Naive B cell (primary cell): ENCODE results near the gene CHN2. TPM values are rescaled to one million over a fixed set of nuclear protein-coding genes. Genes with fewer than 3 reads are reported as not detected.

Source experiments
- ATAC-seq, 2 donors: fragments of 150-1000 bp; cut with Tn5 transposase; 2 replicates each; pipeline ENCODE4 v1.10.0; 2021; ENCODE audit warnings: low read depth in 2 of 2, mild to moderate bottlenecking in 2 of 2, moderate library complexity in 2 of 2
- DNase-seq: peaks from one replicate; pipeline ENCODE4 v3.0.0; 2022
- H3K27ac Mint-ChIP-seq, 6 donors: one replicate each; pipeline ENCODE4 v1.8.0; 2020 to 2022; ENCODE audit warnings: mild to moderate bottlenecking in 6 of 6, mixed read lengths in 6 of 6, moderate library complexity in 5 of 6, inconsistent platforms in 2 of 6
- H3K27me3 Mint-ChIP-seq, 3 donors: one replicate each; pipeline ENCODE4 v1.8.0; 2021 to 2022; ENCODE audit warnings: mixed read lengths in 3 of 3, mild to moderate bottlenecking in 1 of 3
- H3K36me3 Mint-ChIP-seq, 2 donors: one replicate each; pipeline ENCODE4 v1.8.0; 2020 to 2022; ENCODE audit warnings: mixed read lengths in 2 of 2, inconsistent platforms in 1 of 2, mild to moderate bottlenecking in 1 of 2
- H3K4me1 Mint-ChIP-seq, 3 donors: one replicate each; pipeline ENCODE4 v1.8.0; 2020 to 2022; ENCODE audit warnings: mixed read lengths in 3 of 3, inconsistent platforms in 1 of 3, mild to moderate bottlenecking in 1 of 3, moderate library complexity in 1 of 3
- H3K4me3 Mint-ChIP-seq, 8 donors: one replicate each; pipeline ENCODE4 v1.8.0; 2020 to 2022; ENCODE audit warnings: mild to moderate bottlenecking in 8 of 8, mixed read lengths in 8 of 8, moderate library complexity in 8 of 8, inconsistent platforms in 2 of 8
- H3K9me3 Mint-ChIP-seq, 7 donors: one replicate each; pipeline ENCODE4 v1.8.0; 2020 to 2022; ENCODE audit warnings: mixed read lengths in 7 of 7, mild to moderate bottlenecking in 5 of 7, inconsistent platforms in 2 of 7, moderate library complexity in 1 of 7
- polyA plus RNA-seq, 6 donors: library from polyadenylated mRNA; unstranded; fragments of 300-500 nt; fragmentation: Illumina TruSeq; gene quantifications; one replicate each; pipeline ENCODE4 v1.2.3, GENCODE V29; 2021; ENCODE audit warnings: low read depth in 6 of 6

Gene CHN2
- polyA plus RNA-seq, 6 donors from 2014 or later, result 0.27 TPM; not detected in 5

GRCh38 chr7:29309041-29309854 is 114.7 kb downstream of the CHN2 start:
- Mint-ChIP-seq H3K27ac (no peak overlapping the region), H3K9me3 (peaks cover 4 to 28% (median 11%) of the 10 kb centered on the region in 7 donors), H3K36me3 (peaks cover 8 to 9% of the 10 kb centered on the region in 2 donors), H3K4me1 (no peaks in the 10 kb centered on the region), H3K4me3 (no peak overlapping the region), H3K27me3 (peaks cover 12 to 30% (median 14%) of the 10 kb centered on the region in 3 donors)
- no peak for DNase-seq
- ATAC-seq, result no peak

GRCh38 chr7:29310625-29311024 is 116.0 kb downstream of the CHN2 start:
- no peak overlapping the region for H3K27ac Mint-ChIP-seq
- peaks cover 4 to 28% (median 11%) of the 10 kb centered on the region in 7 donors for H3K9me3 Mint-ChIP-seq
- DNase-seq (no peak), ATAC-seq (no peak)
- H3K4me3 Mint-ChIP-seq, result no peak overlapping the region
- H3K27me3 Mint-ChIP-seq, result peaks cover 8 to 30% (median 16%) of the 10 kb centered on the region in 3 donors
- H3K36me3 Mint-ChIP-seq, result peaks cover 8 to 9% of the 10 kb centered on the region in 2 donors
- no peaks in the 10 kb centered on the region for H3K4me1 Mint-ChIP-seq

- Mint-ChIP-seq H3K27ac (no peak overlapping the region), H3K4me1 (no peaks in the 10 kb centered on the region), H3K36me3 (peaks cover 8 to 9% of the 10 kb centered on the region in 2 donors), H3K4me3 (no peak overlapping the region), H3K9me3 (peaks cover 4 to 28% (median 11%) of the 10 kb centered on the region in 7 donors), H3K27me3 (peaks cover 8 to 25% (median 16%) of the 10 kb centered on the region in 3 donors)
- ATAC-seq, result no peak
- no peak for DNase-seq
Measured at GRCh38 chr7:29311314-29311713, 116.7 kb downstream of the CHN2 start.

DNA sequence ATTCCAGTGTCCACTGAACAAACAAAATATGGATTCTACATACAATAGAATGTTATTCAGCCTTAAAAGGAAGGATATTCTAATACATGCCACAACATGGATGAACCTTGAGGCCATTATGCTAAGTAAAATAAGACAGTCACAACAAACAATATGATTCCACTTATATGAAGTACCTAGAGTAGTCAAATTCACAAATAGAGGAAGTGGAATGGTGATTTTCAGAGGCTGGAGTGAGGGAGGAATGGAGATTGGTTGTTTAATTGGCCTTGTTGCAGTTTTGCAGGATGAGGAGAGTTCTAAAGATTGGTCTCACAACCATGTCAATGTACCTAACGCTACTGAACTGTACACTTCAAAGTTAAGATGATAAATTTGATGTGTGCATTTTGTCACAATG is 119.6 kb downstream of the CHN2 start:
- Mint-ChIP-seq H3K36me3 (peaks cover 8 to 9% of the 10 kb centered on the region in 2 donors), H3K4me1 (no peaks in the 10 kb centered on the region), H3K27me3 (peaks cover 0 to 21% (median 16%) of the 10 kb centered on the region in 3 donors), H3K27ac (no peak overlapping the region), H3K9me3 (peaks cover 4 to 21% (median 10%) of the 10 kb centered on the region in 7 donors), H3K4me3 (no peak overlapping the region)
- DNase-seq, result no peak
- ATAC-seq, result no peak

- ATAC-seq (no peak), DNase-seq (no peak)
- Mint-ChIP-seq H3K4me3 (no peak overlapping the region), H3K27ac (no peak overlapping the region), H3K27me3 (peaks cover 0 to 21% (median 13%) of the 10 kb centered on the region in 3 donors), H3K4me1 (peaks cover 5 to 8% (median 7%) of the 10 kb centered on the region in 3 donors), H3K36me3 (peaks cover 6 to 8% of the 10 kb centered on the region in 2 donors), H3K9me3 (peaks cover 4 to 11% (median 7%) of the 10 kb centered on the region in 7 donors)
Measured at GRCh38 chr7:29315122-29315891, 120.7 kb downstream of the CHN2 start.

GRCh38 chr7:29315892-29316270 is 121.3 kb downstream of the CHN2 start:
- Mint-ChIP-seq H3K27ac (peak overlapping the region in 1 of 6 donors; percentile 23), H3K9me3 (peaks cover 4 to 7% (median 6%) of the 10 kb centered on the region in 7 donors), H3K4me3 (no peak overlapping the region), H3K4me1 (peaks cover 9 to 14% (median 13%) of the 10 kb centered on the region in 3 donors), H3K27me3 (peaks cover 0 to 20% (median 12%) of the 10 kb centered on the region in 3 donors), H3K36me3 (peaks cover 5% of the 10 kb centered on the region in 2 donors)
- no peak for ATAC-seq
- DNase-seq, result no peak

GRCh38 chr7:29316926-29317325 is 122.4 kb downstream of the CHN2 start:
- H3K4me3 Mint-ChIP-seq, result no peak overlapping the region

GRCh38 chr7:29318853-29319718 is 124.5 kb downstream of the CHN2 start:
- Mint-ChIP-seq H3K4me3 (no peak overlapping the region), H3K27ac (peak overlapping the region in 1 of 6 donors; percentile 45), H3K27me3 (peaks cover 0 to 4% (median 2%) of the 10 kb centered on the region in 3 donors), H3K36me3 (no peaks in the 10 kb centered on the region), H3K9me3 (no peaks in the 10 kb centered on the region), H3K4me1 (peaks cover 9 to 14% (median 13%) of the 10 kb centered on the region in 3 donors)
- ATAC-seq, result no peak
- no peak for DNase-seq

More at GRCh38 chr7:29316926-29317325, 122.4 kb downstream of the CHN2 start:
- peaks cover 0 to 2% (median 0%) of the 10 kb centered on the region in 7 donors for H3K9me3 Mint-ChIP-seq
- H3K4me1 Mint-ChIP-seq, result peaks cover 9 to 14% (median 13%) of the 10 kb centered on the region in 3 donors
- H3K36me3 Mint-ChIP-seq, result no peaks in the 10 kb centered on the region
- ATAC-seq, result no peak
- no peak overlapping the region for H3K27ac Mint-ChIP-seq
- peaks cover 0 to 12% (median 8%) of the 10 kb centered on the region in 3 donors for H3K27me3 Mint-ChIP-seq
- DNase-seq, result no peak

- peak; percentile 80 to 86 for ATAC-seq
- H3K36me3 Mint-ChIP-seq, result no peaks in the 10 kb centered on the region
- peak overlapping the region in 1 of 8 donors; percentile 3 for H3K4me3 Mint-ChIP-seq
- peak; percentile 33 for DNase-seq
- no peaks in the 10 kb centered on the region for H3K27me3 Mint-ChIP-seq
- H3K27ac Mint-ChIP-seq, result peak overlapping the region in 3 of 6 donors; percentile 10 to 69 (median 17)
- peaks cover 9 to 14% (median 13%) of the 10 kb centered on the region in 3 donors for H3K4me1 Mint-ChIP-seq
- no peaks in the 10 kb centered on the region for H3K9me3 Mint-ChIP-seq
Measured at GRCh38 chr7:29319719-29320521, 125.3 kb downstream of the CHN2 start.

GRCh38 chr7:29320577-29320976 is 126.0 kb downstream of the CHN2 start:
- no peak overlapping the region for H3K27ac Mint-ChIP-seq
- H3K9me3 Mint-ChIP-seq, result no peaks in the 10 kb centered on the region
- peaks cover 9 to 14% (median 13%) of the 10 kb centered on the region in 3 donors for H3K4me1 Mint-ChIP-seq
- peaks cover 0 to 4% (median 0%) of the 10 kb centered on the region in 3 donors for H3K27me3 Mint-ChIP-seq
- DNase-seq (no peak), ATAC-seq (no peak)
- H3K4me3 Mint-ChIP-seq, result no peak overlapping the region
- H3K36me3 Mint-ChIP-seq, result no peaks in the 10 kb centered on the region

DNA sequence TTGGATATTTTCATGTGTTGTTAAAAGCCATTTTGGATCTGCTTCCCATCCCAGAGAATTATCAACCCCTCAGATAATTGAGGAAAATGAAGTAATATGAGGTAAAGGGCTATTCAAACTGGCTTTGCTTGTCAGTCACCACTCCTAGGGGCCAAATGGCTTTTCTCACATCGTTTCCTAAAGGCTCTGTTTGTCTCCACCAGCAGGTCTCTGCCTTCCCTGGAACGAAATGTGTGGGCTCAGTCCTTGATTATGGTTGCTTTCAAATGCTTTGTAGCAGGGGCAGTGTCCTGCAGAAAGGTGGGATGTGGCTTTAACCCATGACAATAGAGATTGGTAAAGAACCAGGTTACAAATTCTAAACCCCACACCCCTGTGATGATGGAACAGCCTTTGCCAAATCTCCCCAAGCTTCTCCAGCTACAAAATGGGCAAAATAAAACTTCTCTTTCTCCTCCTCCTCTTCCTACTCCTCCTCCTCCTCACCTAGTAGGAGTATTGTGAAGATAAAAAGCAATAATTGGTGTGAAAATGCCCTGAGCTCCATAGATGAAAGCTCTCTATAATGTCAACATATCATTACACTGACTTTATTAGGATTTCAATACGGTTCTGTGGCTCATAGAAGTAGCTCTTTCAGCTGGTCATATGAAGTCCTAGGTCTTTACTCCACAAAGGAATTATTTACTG is 127.6 kb downstream of the CHN2 start:
- Mint-ChIP-seq H3K36me3 (no peaks in the 10 kb centered on the region), H3K4me1 (peaks cover 9 to 14% (median 13%) of the 10 kb centered on the region in 3 donors), H3K27ac (no peak overlapping the region), H3K9me3 (peaks cover 0 to 2% (median 0%) of the 10 kb centered on the region in 7 donors), H3K27me3 (peaks cover 0 to 12% (median 4%) of the 10 kb centered on the region in 3 donors), H3K4me3 (peak overlapping the region in 1 of 8 donors; percentile 51)
- DNase-seq (no peak), ATAC-seq (no peak)
